ENCODE measurements around the gene ACOT11.

DNA sequence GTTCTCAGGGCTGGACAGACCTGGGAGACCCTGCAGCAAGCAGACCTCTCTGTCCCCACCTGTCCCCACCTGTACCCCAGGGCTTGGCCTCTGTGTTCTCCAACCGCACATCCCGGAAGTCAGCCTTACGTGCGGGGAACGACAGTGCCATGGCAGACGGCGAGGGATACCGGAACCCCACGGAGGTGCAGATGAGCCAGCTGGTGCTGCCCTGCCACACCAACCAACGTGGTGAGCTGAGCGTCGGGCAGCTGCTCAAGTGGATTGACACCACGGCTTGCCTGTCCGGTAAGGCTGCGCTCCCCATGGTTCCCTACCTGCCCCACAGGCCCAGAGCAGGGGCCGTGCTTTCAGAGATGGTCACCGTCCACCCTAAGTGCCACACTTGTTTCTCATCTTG lies 36.5 kb downstream of the ACOT11 start:
- TF ChIP-seq, protein P1, sequence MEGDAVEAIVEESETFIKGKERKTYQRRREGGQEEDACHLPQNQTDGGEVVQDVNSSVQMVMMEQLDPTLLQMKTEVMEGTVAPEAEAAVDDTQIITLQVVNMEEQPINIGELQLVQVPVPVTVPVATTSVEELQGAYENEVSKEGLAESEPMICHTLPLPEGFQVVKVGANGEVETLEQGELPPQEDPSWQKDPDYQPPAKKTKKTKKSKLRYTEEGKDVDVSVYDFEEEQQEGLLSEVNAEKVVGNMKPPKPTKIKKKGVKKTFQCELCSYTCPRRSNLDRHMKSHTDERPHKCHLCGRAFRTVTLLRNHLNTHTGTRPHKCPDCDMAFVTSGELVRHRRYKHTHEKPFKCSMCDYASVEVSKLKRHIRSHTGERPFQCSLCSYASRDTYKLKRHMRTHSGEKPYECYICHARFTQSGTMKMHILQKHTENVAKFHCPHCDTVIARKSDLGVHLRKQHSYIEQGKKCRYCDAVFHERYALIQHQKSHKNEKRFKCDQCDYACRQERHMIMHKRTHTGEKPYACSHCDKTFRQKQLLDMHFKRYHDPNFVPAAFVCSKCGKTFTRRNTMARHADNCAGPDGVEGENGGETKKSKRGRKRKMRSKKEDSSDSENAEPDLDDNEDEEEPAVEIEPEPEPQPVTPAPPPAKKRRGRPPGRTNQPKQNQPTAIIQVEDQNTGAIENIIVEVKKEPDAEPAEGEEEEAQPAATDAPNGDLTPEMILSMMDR (conservative IDR thresholded peaks at IDR 0.05 in 1 of 2, IDR thresholded peaks at IDR 0.05 in 1 of 2; ENCODE audit: low read depth in 1 of 2, low read length in 2 of 2), result no peak
- no peak for TF ChIP-seq EZH2 (IDR thresholded peaks at IDR 0.05; ENCODE audit: low read length, missing control alignments)

Measured in fibroblast of lung (primary cell).